T-helper 2 cell treated with Interferon-gamma antibody and Interleukin-4, amounts not matched to agents 5 μg/mL and 100 μg/mL, for 36 hours (primary cell): Measurements from ENCODE around the gene COL4A5.
"Not testable (repeated sequence)": the region's sequence is repeated elsewhere in the genome, so short reads cannot be mapped to it uniquely, and the experiment has no call there.

Source experiments
- DNase-seq: peaks from one replicate; pipeline ENCODE4 v3.0.0; 2021; ENCODE audit warnings: low spot score
- H3K27ac Mint-ChIP-seq: one replicate; pipeline ENCODE4 v1.8.0; 2021; ENCODE audit warnings: mild to moderate bottlenecking, mixed read lengths
- H3K27me3 Mint-ChIP-seq: one replicate; pipeline ENCODE4 v1.8.0; 2021; ENCODE audit warnings: low read depth, mixed read lengths
- H3K36me3 Mint-ChIP-seq: one replicate; pipeline ENCODE4 v1.8.0; 2021; ENCODE audit warnings: low read depth, mixed read lengths
- H3K4me1 Mint-ChIP-seq: one replicate; pipeline ENCODE4 v1.8.0; 2021; ENCODE audit warnings: low read depth, mixed read lengths
- H3K4me3 Mint-ChIP-seq: one replicate; pipeline ENCODE4 v1.8.0; 2022; ENCODE audit warnings: mild to moderate bottlenecking, moderate library complexity, mixed read lengths
- H3K9me3 Mint-ChIP-seq: one replicate; pipeline ENCODE4 v1.8.0; 2021; ENCODE audit warnings: mixed read lengths

COL4A5 gene

DNA sequence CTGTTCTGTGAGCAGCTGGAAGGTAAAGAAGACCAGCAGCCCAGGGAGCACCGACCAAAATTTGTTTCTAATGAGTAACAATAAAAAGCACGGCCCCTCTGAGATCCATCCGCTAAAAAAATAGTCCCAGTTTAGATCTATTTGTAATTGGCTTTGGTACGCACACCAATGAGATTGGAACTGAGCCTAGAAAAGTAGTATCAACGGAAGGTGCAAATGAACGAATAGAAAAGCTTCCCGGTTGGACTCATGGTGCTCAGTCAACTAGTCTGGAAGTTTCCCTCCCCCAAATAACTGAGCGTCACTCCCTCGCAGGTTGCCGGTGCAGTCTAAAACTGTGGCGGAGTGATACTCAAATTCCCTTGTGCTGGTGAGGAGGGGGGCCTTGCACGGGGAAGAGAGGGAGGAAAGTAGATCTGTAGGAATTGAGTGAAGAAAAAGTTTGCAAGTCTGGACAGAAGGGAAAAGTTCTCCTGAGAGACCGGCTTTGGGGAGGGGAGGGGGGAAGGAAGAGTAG is at the start of gene COL4A5:
TSS of gene COL4A5 (plus strand) at position 413 of the 517 bp plus-strand sequence. CDS start 288 bp downstream, outside the sequence.
- Mint-ChIP-seq H3K4me1 (no peaks in the 10 kb centered on the region), H3K36me3 (no peaks in the 10 kb centered on the region), H3K27ac (no peak within 1 kb of the TSS), H3K27me3 (peaks cover 30% of the 10 kb centered on the region), H3K4me3 (no peak within 1 kb of the TSS), H3K9me3 (no peaks in the 10 kb centered on the region)
- DNase-seq: no peak

DNA sequence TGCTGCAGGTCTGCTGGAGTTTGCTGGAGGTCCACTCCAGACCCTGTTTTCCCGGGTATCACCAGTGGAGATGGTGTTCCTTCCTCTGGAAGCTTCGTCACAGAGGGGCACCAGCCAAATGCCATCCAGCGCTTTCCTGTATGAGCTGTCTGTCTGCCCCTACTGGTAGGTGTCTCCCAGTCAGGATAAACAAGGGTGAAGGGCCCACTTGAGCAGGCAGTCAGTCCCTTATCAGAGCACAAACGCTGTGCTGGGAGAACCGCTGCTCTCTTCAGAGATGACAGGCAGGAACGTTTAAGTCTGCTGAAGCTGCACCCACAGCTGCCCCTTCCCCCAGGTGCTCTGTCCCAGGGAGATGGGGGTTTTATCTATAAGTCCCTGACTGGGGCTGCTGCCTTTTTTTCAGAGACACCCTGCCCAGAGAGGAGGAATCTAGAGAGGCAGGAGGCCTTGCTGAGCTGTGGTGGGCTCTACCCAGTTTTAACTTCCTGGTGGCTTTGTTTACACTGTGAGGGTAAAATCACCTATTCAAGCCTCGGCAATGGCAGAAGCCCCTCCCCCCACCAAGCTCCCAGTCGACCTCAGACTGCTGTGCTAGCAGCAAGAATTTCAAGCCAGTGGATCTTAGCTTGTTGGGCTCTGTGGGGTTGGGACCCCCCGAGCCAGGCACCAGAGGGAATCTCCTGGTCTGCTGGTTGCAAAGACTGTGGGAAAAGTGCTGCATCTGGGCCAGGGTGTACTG is 48.5 kb upstream of the COL4A5 start:
- H3K4me3 Mint-ChIP-seq, H3K27me3 Mint-ChIP-seq, H3K27ac Mint-ChIP-seq, H3K36me3 Mint-ChIP-seq, H3K4me1 Mint-ChIP-seq, DNase-seq, H3K9me3 Mint-ChIP-seq: not testable (repeated sequence)

- H3K4me3 Mint-ChIP-seq: no peak overlapping the region
- no peaks in the 10 kb centered on the region for H3K9me3 Mint-ChIP-seq
- no peaks in the 10 kb centered on the region for H3K36me3 Mint-ChIP-seq
- H3K4me1 Mint-ChIP-seq: no peaks in the 10 kb centered on the region
- DNase-seq: no peak
- H3K27ac Mint-ChIP-seq: no peak overlapping the region
- H3K27me3 Mint-ChIP-seq: no peaks in the 10 kb centered on the region
These were observed 43.3 kb upstream of the COL4A5 start for GRCh38 chrX:108396188-108396891.

- Mint-ChIP-seq H3K27ac (no peak overlapping the region), H3K4me1 (no peaks in the 10 kb centered on the region), H3K4me3 (no peak overlapping the region), H3K27me3 (no peaks in the 10 kb centered on the region), H3K9me3 (no peaks in the 10 kb centered on the region), H3K36me3 (no peaks in the 10 kb centered on the region)
- no peak for DNase-seq
These were observed 42.7 kb upstream of the COL4A5 start for GRCh38 chrX:108396986-108397385.

DNA sequence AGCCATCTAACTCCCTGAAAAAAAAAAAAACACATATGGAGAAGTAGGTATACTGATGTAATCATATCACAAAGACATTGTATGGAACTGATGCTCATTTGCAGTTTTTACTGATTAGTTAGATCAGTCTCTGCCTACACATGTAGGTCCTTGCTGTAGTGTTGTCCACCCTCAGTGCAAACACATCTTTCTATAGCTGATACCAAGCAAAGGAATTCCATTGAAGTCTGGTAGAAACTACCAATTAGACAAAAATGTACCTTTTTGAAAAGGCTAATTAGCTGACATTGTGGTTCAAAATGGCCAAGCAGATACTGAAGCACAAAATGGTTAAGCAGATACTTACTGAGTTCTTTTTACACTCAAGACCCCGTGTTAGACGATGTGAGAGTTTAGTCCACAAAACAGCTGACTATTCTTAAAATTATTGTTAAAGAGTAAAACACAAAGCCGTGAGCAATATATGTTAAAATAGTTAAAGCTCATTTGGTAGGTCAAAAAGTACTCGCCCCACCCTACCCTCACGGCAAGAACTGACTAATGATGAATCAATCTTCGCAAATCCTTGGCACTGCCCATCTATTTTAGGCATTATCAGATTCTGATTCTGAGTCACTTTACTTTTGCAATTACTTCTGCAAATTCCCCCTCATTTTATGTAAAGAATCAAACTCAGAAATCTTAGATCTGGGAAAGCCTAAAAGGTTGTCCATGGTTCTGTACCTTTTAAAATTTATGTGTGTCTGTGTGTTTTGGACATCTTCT is 41.8 kb upstream of the COL4A5 start:
- H3K36me3 Mint-ChIP-seq: no peaks in the 10 kb centered on the region
- no peak overlapping the region for H3K27ac Mint-ChIP-seq
- no peak overlapping the region for H3K4me3 Mint-ChIP-seq
- no peaks in the 10 kb centered on the region for H3K9me3 Mint-ChIP-seq
- DNase-seq: no peak
- H3K4me1 Mint-ChIP-seq: no peaks in the 10 kb centered on the region
- H3K27me3 Mint-ChIP-seq: no peaks in the 10 kb centered on the region

DNA sequence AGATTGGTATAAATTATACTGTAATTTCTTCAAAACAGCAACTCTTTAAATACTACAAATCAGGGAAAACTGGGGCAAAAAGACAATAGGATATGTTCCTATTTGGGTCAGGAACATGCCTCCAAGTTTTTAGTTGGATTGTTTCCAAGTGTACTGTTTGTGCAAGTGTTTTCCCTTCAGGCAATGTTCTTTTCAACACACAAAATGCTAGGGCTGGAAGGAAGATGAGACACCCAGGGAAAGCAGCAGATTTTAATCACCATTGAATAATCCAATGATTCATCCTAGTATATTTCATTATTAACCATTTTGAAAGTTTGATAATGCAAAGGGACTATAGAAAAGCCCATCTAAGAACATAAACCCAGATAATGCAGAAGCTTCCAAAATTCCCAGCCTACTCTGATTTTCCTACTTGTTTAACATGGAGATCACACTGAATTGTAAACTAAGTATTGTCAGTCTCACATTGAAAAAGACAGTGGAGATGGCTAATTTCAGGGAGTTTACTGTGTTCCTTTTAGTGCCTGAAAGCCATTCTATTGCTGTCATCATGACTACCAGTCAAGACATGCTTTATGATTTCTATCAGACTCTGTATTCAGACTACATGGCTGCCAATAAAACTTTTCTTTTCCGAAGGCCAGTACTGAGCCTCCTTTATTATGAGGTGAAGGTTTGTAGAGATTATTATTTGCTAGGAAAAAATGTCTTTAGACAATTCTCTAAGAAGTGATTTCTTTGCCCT is 40.0 kb upstream of the COL4A5 start:
- no peaks in the 10 kb centered on the region for H3K9me3 Mint-ChIP-seq
- no peak overlapping the region for H3K4me3 Mint-ChIP-seq
- H3K36me3 Mint-ChIP-seq: no peaks in the 10 kb centered on the region
- no peak overlapping the region for H3K27ac Mint-ChIP-seq
- DNase-seq: no peak
- no peaks in the 10 kb centered on the region for H3K27me3 Mint-ChIP-seq
- no peaks in the 10 kb centered on the region for H3K4me1 Mint-ChIP-seq

DNA sequence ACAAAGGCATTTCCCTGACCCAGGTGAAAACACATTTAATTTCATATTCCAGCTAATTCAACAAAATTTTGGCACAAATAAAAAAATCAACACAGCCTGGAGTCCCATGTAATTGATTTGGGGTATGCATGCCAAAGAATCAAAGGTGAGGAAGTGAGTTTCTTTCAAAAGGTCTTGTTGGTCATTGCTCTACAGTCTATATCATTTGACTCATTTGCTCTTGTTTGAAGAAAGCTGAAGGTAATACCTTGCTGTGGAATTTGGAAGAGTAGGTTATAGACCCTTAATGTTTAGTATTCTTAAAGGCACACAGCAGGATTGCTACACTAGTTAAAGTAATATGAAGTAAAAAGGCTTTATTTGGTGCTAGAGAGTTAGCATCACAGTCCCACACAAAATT is 26.9 kb upstream of the COL4A5 start:
- H3K9me3 Mint-ChIP-seq: no peaks in the 10 kb centered on the region
- DNase-seq: no peak
- no peaks in the 10 kb centered on the region for H3K36me3 Mint-ChIP-seq
- no peak overlapping the region for H3K27ac Mint-ChIP-seq
- no peak overlapping the region for H3K4me3 Mint-ChIP-seq
- H3K27me3 Mint-ChIP-seq: no peaks in the 10 kb centered on the region
- H3K4me1 Mint-ChIP-seq: no peaks in the 10 kb centered on the region

DNA sequence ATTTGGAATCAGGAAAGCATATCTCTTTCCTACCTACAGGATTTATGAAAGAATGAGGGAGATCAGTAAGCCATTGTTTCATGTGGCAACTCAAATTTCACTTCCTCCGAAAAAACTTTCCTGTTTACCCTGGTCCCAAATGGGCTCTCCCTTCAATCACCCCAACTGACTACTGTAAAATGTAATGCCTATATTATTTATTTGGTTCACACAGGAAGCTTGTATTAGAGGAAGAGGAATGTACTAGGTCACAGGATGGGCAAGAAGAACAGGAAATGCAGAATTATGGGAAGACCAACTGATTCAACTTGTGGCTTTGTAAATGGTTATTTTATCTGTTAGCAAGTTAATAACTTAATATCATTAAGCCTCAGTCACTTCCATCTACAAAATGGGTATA is 24.5 kb upstream of the COL4A5 start:
- no peaks in the 10 kb centered on the region for H3K36me3 Mint-ChIP-seq

GRCh38 chrX:108415891-108416290 is 23.7 kb upstream of the COL4A5 start:
- Mint-ChIP-seq H3K36me3 (no peaks in the 10 kb centered on the region), H3K4me3 (no peak overlapping the region), H3K27me3 (no peaks in the 10 kb centered on the region), H3K4me1 (no peaks in the 10 kb centered on the region), H3K27ac (no peak overlapping the region), H3K9me3 (no peaks in the 10 kb centered on the region)
- no peak for DNase-seq

More for the DNA sequence above, 24.5 kb upstream of the COL4A5 start:
- no peak overlapping the region for H3K4me3 Mint-ChIP-seq
- no peaks in the 10 kb centered on the region for H3K27me3 Mint-ChIP-seq
- no peak for DNase-seq
- H3K4me1 Mint-ChIP-seq: no peaks in the 10 kb centered on the region
- no peak overlapping the region for H3K27ac Mint-ChIP-seq
- H3K9me3 Mint-ChIP-seq: no peaks in the 10 kb centered on the region

DNA sequence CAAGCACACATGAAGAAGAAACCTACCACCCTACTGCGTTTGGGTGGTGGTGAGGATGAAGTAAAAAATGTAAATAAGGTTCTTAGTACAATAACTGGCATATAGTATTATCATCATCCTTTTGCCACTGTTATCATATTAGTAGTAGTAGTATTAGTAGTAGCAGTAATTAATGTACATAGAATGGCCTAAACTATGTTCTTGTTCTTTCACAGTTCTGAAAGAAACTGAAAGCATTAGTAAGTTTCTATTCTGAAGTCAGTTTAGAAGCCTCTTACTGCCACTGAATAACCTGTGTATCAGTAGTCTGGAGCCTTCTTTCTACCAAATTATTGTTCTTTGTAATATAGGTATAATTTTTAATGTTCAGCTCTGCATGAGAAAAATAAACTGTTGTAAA is 22.4 kb upstream of the COL4A5 start:
- H3K27ac Mint-ChIP-seq: no peak overlapping the region
- no peaks in the 10 kb centered on the region for H3K36me3 Mint-ChIP-seq
- H3K4me1 Mint-ChIP-seq: no peaks in the 10 kb centered on the region
- no peak overlapping the region for H3K4me3 Mint-ChIP-seq
- no peaks in the 10 kb centered on the region for H3K9me3 Mint-ChIP-seq
- H3K27me3 Mint-ChIP-seq: no peaks in the 10 kb centered on the region
- DNase-seq: no peak

GRCh38 chrX:108419401-108419800 is 20.2 kb upstream of the COL4A5 start:
- no peak overlapping the region for H3K27ac Mint-ChIP-seq
- H3K27me3 Mint-ChIP-seq: no peaks in the 10 kb centered on the region
- H3K36me3 Mint-ChIP-seq: no peaks in the 10 kb centered on the region
- no peaks in the 10 kb centered on the region for H3K4me1 Mint-ChIP-seq
- H3K9me3 Mint-ChIP-seq: no peaks in the 10 kb centered on the region
- no peak for DNase-seq
- H3K4me3 Mint-ChIP-seq: no peak overlapping the region

GRCh38 chrX:108420481-108420880 is 19.2 kb upstream of the COL4A5 start:
- H3K36me3 Mint-ChIP-seq: no peaks in the 10 kb centered on the region
- no peak for DNase-seq
- H3K4me3 Mint-ChIP-seq: no peak overlapping the region
- no peaks in the 10 kb centered on the region for H3K4me1 Mint-ChIP-seq
- no peaks in the 10 kb centered on the region for H3K9me3 Mint-ChIP-seq
- no peak overlapping the region for H3K27ac Mint-ChIP-seq
- no peaks in the 10 kb centered on the region for H3K27me3 Mint-ChIP-seq

DNA sequence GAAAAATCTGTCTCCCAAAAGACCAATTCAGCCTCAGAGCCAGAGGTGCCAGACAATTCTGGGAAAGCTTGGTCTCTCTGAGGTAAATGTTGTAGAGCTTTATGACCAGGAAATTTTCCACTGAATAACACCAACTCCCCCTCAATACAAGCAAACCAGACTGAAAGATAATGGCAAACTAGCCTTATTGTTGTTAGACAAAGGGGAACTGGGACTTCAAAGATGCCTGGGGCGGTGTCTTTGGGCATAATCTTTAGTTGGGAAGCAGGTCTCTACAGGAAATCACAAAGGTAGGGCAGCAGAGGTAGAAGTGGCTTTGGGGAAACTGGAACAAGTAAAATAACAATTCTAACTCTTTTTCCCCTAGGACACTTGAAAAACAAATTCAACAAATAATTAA is 13.4 kb upstream of the COL4A5 start:
- H3K9me3 Mint-ChIP-seq: no peaks in the 10 kb centered on the region
- no peaks in the 10 kb centered on the region for H3K36me3 Mint-ChIP-seq

More for the DNA sequence above, 13.4 kb upstream of the COL4A5 start:
- no peak overlapping the region for H3K27ac Mint-ChIP-seq
- H3K27me3 Mint-ChIP-seq: no peaks in the 10 kb centered on the region
- H3K4me1 Mint-ChIP-seq: no peaks in the 10 kb centered on the region
- DNase-seq: no peak
- H3K4me3 Mint-ChIP-seq: no peak overlapping the region
